ENCODE data around the gene RINT1. TPM values are rescaled to one million over a fixed set of nuclear protein-coding genes. Genes with fewer than 3 reads are reported as not detected.
"Not testable (repeated sequence)": the region's sequence is repeated elsewhere in the genome, so short reads cannot be mapped to it uniquely, and the experiment has no call there.

RINT1 gene
- total RNA-seq, 6 donors from 2014 or later = 9.4 to 24.3 (median 15.2) TPM

DNA sequence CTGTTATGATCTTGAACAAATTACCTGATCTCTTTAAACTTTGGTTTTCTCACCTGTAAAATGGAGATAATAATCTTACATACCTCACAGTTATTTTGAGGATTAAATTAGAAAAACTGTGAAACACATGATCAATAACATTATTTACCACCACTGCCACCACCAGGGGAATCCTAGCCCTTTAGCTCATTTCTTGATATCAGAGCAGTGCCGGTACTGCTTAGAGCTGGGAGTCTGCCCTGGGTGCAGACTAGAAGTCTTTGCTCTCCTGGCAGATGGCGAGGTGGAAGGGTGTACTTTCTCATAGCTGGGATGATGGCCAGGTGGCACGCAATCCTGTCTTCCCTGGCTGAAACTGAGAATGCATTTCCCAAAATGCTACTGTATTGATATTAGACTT lies 62.0 kb downstream of the RINT1 start:
- Histone ChIP-seq H3K27ac (no peak overlapping the region), H3K27me3 (no peaks in the 10 kb centered on the region), H3K4me1 (peaks cover 0 to 4% (median 0%) of the 10 kb centered on the region in 4 donors), H3K36me3 (no peaks in the 10 kb centered on the region), H3K9me3 (no peaks in the 10 kb centered on the region), H3K4me3 (no peak overlapping the region)
- no peak for ATAC-seq (ENCODE audit: low FRiP score in 2 of 2)
- no peak for DNase-seq
- WGBS, 2 donors = 80 to 84% methylated on average over 3 of the region's 3 CpGs
- TF ChIP-seq, protein P1, sequence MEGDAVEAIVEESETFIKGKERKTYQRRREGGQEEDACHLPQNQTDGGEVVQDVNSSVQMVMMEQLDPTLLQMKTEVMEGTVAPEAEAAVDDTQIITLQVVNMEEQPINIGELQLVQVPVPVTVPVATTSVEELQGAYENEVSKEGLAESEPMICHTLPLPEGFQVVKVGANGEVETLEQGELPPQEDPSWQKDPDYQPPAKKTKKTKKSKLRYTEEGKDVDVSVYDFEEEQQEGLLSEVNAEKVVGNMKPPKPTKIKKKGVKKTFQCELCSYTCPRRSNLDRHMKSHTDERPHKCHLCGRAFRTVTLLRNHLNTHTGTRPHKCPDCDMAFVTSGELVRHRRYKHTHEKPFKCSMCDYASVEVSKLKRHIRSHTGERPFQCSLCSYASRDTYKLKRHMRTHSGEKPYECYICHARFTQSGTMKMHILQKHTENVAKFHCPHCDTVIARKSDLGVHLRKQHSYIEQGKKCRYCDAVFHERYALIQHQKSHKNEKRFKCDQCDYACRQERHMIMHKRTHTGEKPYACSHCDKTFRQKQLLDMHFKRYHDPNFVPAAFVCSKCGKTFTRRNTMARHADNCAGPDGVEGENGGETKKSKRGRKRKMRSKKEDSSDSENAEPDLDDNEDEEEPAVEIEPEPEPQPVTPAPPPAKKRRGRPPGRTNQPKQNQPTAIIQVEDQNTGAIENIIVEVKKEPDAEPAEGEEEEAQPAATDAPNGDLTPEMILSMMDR (IDR thresholded peaks at IDR 0.05) = no peak
- no peak for TF ChIP-seq POLR2A (IDR thresholded peaks at IDR 0.05)
- no peak for TF ChIP-seq EP300 (IDR thresholded peaks at IDR 0.05)
- TF ChIP-seq POLR2AphosphoS5 (IDR thresholded peaks at IDR 0.05) = no peak

GRCh38 chr7:105596866-105597265 lies 64.9 kb downstream of the RINT1 start:
- peaks cover 0 to 6% (median 0%) of the 10 kb centered on the region in 4 donors for H3K4me1 ChIP-seq
- ATAC-seq (ENCODE audit: low FRiP score in 2 of 2) = no peak
- TF ChIP-seq, protein P1 (IDR thresholded peaks at IDR 0.05) = no peak
- TF ChIP-seq POLR2A (IDR thresholded peaks at IDR 0.05) (no peak), POLR2AphosphoS5 (IDR thresholded peaks at IDR 0.05) (no peak), EP300 (IDR thresholded peaks at IDR 0.05) (no peak)
- H3K27ac ChIP-seq = no peak overlapping the region
- WGBS, 2 donors = 73 to 77% methylated on average over 4 of the region's 4 CpGs
- no peak overlapping the region for H3K4me3 ChIP-seq
- no peak for DNase-seq
- no peaks in the 10 kb centered on the region for H3K36me3 ChIP-seq
- H3K9me3 ChIP-seq = no peaks in the 10 kb centered on the region
- no peaks in the 10 kb centered on the region for H3K27me3 ChIP-seq

- not testable (repeated sequence) for H3K27me3 ChIP-seq; H3K36me3 ChIP-seq; H3K9me3 ChIP-seq; ATAC-seq (ENCODE audit: low FRiP score in 2 of 2); H3K27ac ChIP-seq; DNase-seq; H3K4me3 ChIP-seq
- 73 to 77% methylated on average over 8 of the region's 8 CpGs for WGBS, 2 donors
- peaks cover 0 to 10% (median 0%) of the 10 kb centered on the region in 4 donors for H3K4me1 ChIP-seq
Observed at GRCh38 chr7:105599080-105599479, 67.1 kb downstream of the RINT1 start.

GRCh38 chr7:105599551-105599950 lies 67.5 kb downstream of the RINT1 start:
- DNase-seq (no peak), ATAC-seq (ENCODE audit: low FRiP score in 2 of 2) (no peak)
- Histone ChIP-seq H3K27ac (no peak overlapping the region), H3K9me3 (no peaks in the 10 kb centered on the region), H3K4me1 (peaks cover 0 to 10% (median 0%) of the 10 kb centered on the region in 4 donors), H3K27me3 (no peaks in the 10 kb centered on the region), H3K36me3 (no peaks in the 10 kb centered on the region), H3K4me3 (no peak overlapping the region)
- TF ChIP-seq EP300 (IDR thresholded peaks at IDR 0.05) (no peak), POLR2A (IDR thresholded peaks at IDR 0.05) (no peak), POLR2AphosphoS5 (IDR thresholded peaks at IDR 0.05) (no peak)
- TF ChIP-seq, protein P1 (IDR thresholded peaks at IDR 0.05) = no peak
- WGBS, 2 donors = 44 to 75% methylated on average over 3 of the region's 3 CpGs

GRCh38 chr7:105600720-105601550 lies 68.9 kb downstream of the RINT1 start:
- DNase-seq (peak in 1 of 2 donors; percentile 67), ATAC-seq (ENCODE audit: low FRiP score in 2 of 2) (peak; percentile 64 to 90)
- no peaks in the 10 kb centered on the region for H3K9me3 ChIP-seq
- peaks cover 0 to 10% (median 0%) of the 10 kb centered on the region in 4 donors for H3K4me1 ChIP-seq
- no peak overlapping the region for H3K4me3 ChIP-seq
- no peaks in the 10 kb centered on the region for H3K36me3 ChIP-seq
- no peaks in the 10 kb centered on the region for H3K27me3 ChIP-seq
- 68 to 73% methylated on average over 14 of the region's 14 CpGs for WGBS, 2 donors
- no peak overlapping the region for H3K27ac ChIP-seq
- TF ChIP-seq POLR2AphosphoS5 (IDR thresholded peaks at IDR 0.05) (no peak), POLR2A (IDR thresholded peaks at IDR 0.05) (no peak), EP300 (IDR thresholded peaks at IDR 0.05) (no peak)
- TF ChIP-seq, protein P1 (IDR thresholded peaks at IDR 0.05) = no peak

All from upper lobe of left lung (tissue), 6 donors.